NCI-H345 treated with DMSO at 0.1 percent for 48 hours (cell line): ENCODE results near the gene LRRC56.
"Not testable (repeated sequence)": the region's sequence is repeated elsewhere in the genome, so short reads cannot be mapped to it uniquely, and the experiment has no call there.

Source experiments
- DNase-seq: peaks from one replicate; lab custom pipeline; 2025; ENCODE audit not compliant: unreplicated experiment; lab: John Stamatoyannopoulos, UW

Gene LRRC56

GRCh38 chr11:501001-501682 lies 36.2 kb upstream of the LRRC56 start:
- DNase-seq = no peak

- DNase-seq = no peak
Measured at GRCh38 chr11:501683-502287, 35.5 kb upstream of the LRRC56 start.

- DNase-seq = no peak
Measured at GRCh38 chr11:502288-503178, 34.8 kb upstream of the LRRC56 start.

GRCh38 chr11:503179-503981 lies 33.9 kb upstream of the LRRC56 start:
- DNase-seq = no peak

GRCh38 chr11:504053-504993 lies 33.0 kb upstream of the LRRC56 start:
- no peak for DNase-seq

GRCh38 chr11:504994-505344 lies 32.4 kb upstream of the LRRC56 start:
- DNase-seq = no peak

GRCh38 chr11:506238-506994 lies 30.9 kb upstream of the LRRC56 start:
- DNase-seq = peak; percentile 92

- DNase-seq = peak; percentile 84
Measured at GRCh38 chr11:506995-507726, 30.2 kb upstream of the LRRC56 start, which contains the start of gene RNH1. TSS of gene RNH1 (minus strand) at chr11:507242. CDS start at chr11:502162, 5,080 bp downstream.

- no peak for DNase-seq
Measured at GRCh38 chr11:507727-508515, 29.4 kb upstream of the LRRC56 start.

GRCh38 chr11:508956-509355 lies 28.4 kb upstream of the LRRC56 start:
- DNase-seq = no peak

GRCh38 chr11:512761-513595 lies 24.3 kb upstream of the LRRC56 start:
- no peak for DNase-seq

- no peak for DNase-seq
Measured at GRCh38 chr11:514606-515005, 22.7 kb upstream of the LRRC56 start.

- no peak for DNase-seq
Measured at GRCh38 chr11:515131-515530, 22.2 kb upstream of the LRRC56 start.

- no peak for DNase-seq
Measured at GRCh38 chr11:516400-516799, 20.9 kb upstream of the LRRC56 start.

GRCh38 chr11:516918-517685 lies 20.2 kb upstream of the LRRC56 start:
- not testable (repeated sequence) for DNase-seq
